ENCODE measurements around the gene IFNA2. TPM values are rescaled to one million over a fixed set of nuclear protein-coding genes. Genes with fewer than 3 reads are reported as not detected.

Gene IFNA2
- total and polyA plus RNA-seq, 4 donors, result not detected

GRCh38 chr9:21348430-21348970 lies 36.7 kb downstream of the IFNA2 start:
- TF ChIP-seq CTCF (IDR thresholded peaks at IDR 0.05; ENCODE audit: control extremely low read depth, extremely low read depth), result no peak
- Histone ChIP-seq H3K4me3 (no peak overlapping the region), H3K27me3 (ENCODE audit: control insufficient read depth in 3 of 3, insufficient read depth in 3 of 3, low read length in 2 of 3) (no peaks in the 10 kb centered on the region), H3K9me3 (ENCODE audit: control insufficient read depth in 4 of 4, insufficient read depth in 3 of 4, low read length in 3 of 4) (peaks cover 0 to 6% (median 0%) of the 10 kb centered on the region in 4 donors), H3K27ac (ENCODE audit: low read depth in 1 of 2, low read length in 1 of 2) (no peak overlapping the region), H3K36me3 (ENCODE audit: control insufficient read depth in 4 of 4, insufficient read depth in 4 of 4, low read length in 4 of 4) (no peaks in the 10 kb centered on the region), H3K9ac (ENCODE audit: insufficient read depth in 1 of 2, low read length in 2 of 2) (no peak overlapping the region), H3K4me1 (ENCODE audit: control insufficient read depth in 5 of 5, insufficient read depth in 5 of 5, low read length in 5 of 5) (no peaks in the 10 kb centered on the region)
- DNase-seq (no peak), ATAC-seq (ENCODE audit: insufficient read depth, low FRiP score) (no peak)
- 79 to 85% methylated on average over 3 of the region's 3 CpGs for WGBS, 2 donors

DNA sequence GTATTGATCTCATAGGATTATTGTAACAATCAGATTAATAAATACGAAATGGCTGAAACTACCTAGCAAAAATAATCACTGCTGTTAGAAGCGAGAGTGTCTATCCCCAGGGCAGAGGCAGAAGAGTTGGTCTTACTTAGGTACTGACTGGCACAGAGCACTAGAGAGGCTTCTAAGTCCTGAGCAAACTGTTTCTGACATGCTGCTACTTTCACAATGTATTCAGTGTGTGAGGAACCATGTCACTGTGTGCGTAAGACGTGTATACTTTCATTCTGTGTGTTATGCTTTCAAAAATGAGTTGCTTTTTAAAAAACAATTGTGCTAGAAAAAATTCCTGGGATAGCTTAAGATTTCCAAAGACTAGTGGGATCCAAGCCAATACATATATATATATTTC lies 44.5 kb downstream of the IFNA2 start:
- 92 to 96% methylated on average over 4 of the region's 4 CpGs for WGBS, 2 donors
- peaks cover 0 to 6% (median 0%) of the 10 kb centered on the region in 4 donors for H3K9me3 ChIP-seq (ENCODE audit: control insufficient read depth in 4 of 4, insufficient read depth in 3 of 4, low read length in 3 of 4)
- peaks cover 0 to 4% (median 0%) of the 10 kb centered on the region in 3 donors for H3K27me3 ChIP-seq (ENCODE audit: control insufficient read depth in 3 of 3, insufficient read depth in 3 of 3, low read length in 2 of 3)
- no peak overlapping the region for H3K4me3 ChIP-seq
- no peak for DNase-seq
- no peak overlapping the region for H3K9ac ChIP-seq (ENCODE audit: insufficient read depth in 1 of 2, low read length in 2 of 2)
- no peak for ATAC-seq (ENCODE audit: insufficient read depth, low FRiP score)
- no peak overlapping the region for H3K27ac ChIP-seq (ENCODE audit: low read depth in 1 of 2, low read length in 1 of 2)
- peaks cover 0 to 2% (median 0%) of the 10 kb centered on the region in 5 donors for H3K4me1 ChIP-seq (ENCODE audit: control insufficient read depth in 5 of 5, insufficient read depth in 5 of 5, low read length in 5 of 5)
- H3K36me3 ChIP-seq (ENCODE audit: control insufficient read depth in 4 of 4, insufficient read depth in 4 of 4, low read length in 4 of 4), result no peaks in the 10 kb centered on the region
- TF ChIP-seq CTCF (IDR thresholded peaks at IDR 0.05; ENCODE audit: control extremely low read depth, extremely low read depth), result no peak

DNA sequence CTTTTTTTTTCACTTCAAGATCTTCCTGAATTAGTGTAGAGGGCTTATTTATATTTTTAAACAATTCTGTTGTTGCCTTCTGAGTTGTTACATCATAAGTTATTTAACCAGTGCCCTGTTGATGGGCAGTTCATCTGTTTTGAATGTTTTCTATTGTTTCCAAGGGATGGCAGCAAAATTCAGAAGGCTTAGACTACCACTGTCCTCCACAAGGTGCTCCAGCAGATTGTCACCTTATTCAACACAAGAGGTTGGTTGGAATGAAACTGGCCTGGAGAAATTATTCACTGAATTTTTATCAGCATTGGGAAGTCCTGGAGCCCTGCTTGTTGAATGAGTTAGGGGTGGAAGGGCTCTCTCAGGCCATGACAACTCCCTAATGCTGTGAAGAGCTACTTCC lies 48.7 kb downstream of the IFNA2 start:
- DNase-seq (no peak), ATAC-seq (ENCODE audit: insufficient read depth, low FRiP score) (no peak)
- Histone ChIP-seq H3K4me3 (no peak overlapping the region), H3K9me3 (ENCODE audit: control insufficient read depth in 4 of 4, insufficient read depth in 3 of 4, low read length in 3 of 4) (no peaks in the 10 kb centered on the region), H3K9ac (ENCODE audit: insufficient read depth in 1 of 2, low read length in 2 of 2) (no peak overlapping the region), H3K4me1 (ENCODE audit: control insufficient read depth in 5 of 5, insufficient read depth in 5 of 5, low read length in 5 of 5) (peaks cover 4 to 29% (median 17%) of the 10 kb centered on the region in 5 donors), H3K27ac (ENCODE audit: low read depth in 1 of 2, low read length in 1 of 2) (no peak overlapping the region), H3K36me3 (ENCODE audit: control insufficient read depth in 4 of 4, insufficient read depth in 4 of 4, low read length in 4 of 4) (peaks cover 0 to 12% (median 4%) of the 10 kb centered on the region in 4 donors), H3K27me3 (ENCODE audit: control insufficient read depth in 3 of 3, insufficient read depth in 3 of 3, low read length in 2 of 3) (peaks cover 0 to 4% (median 0%) of the 10 kb centered on the region in 3 donors)
- TF ChIP-seq CTCF (IDR thresholded peaks at IDR 0.05; ENCODE audit: control extremely low read depth, extremely low read depth), result no peak

Measured in lung (tissue), 12 donors.